A549 (cell line): ENCODE results near the gene DSC2. TPM values are rescaled to one million over a fixed set of nuclear protein-coding genes. Genes with fewer than 3 reads are reported as not detected.
"Not testable (repeated sequence)": the region's sequence is repeated elsewhere in the genome, so short reads cannot be mapped to it uniquely, and the experiment has no call there.

ENCODE experiments used
- ATAC-seq, 2 experiments: fragments of 200-7000 bp in 1 of 2; fragments of >200 bp in 1 of 2; cut with Nextera tagmentation in 1 of 2; cut with Tn5 transposase in 1 of 2; 3 replicates each; pipeline versions ENCODE4 v1.8.0 to v1.9.1; 2018 to 2020; ENCODE audit warnings: mild to moderate bottlenecking in 1 of 2, moderate library complexity in 1 of 2
- CTCF ChIA-PET: fragments of 300-600 bp; sonication (Branson Sonifier 250); formaldehyde crosslinking; extraction: SDS; loops from one replicate; lab custom pipeline; 2021; ENCODE audit warnings: antibody characterized with exemption, inconsistent platforms; lab: Yijun Ruan, JAX
- POLR2A ChIA-PET: fragments of 350-600 bp; formaldehyde crosslinking; extraction: SDS; loops from one replicate; lab custom pipeline; 2021; ENCODE audit warnings: antibody characterized with exemption, inconsistent platforms; lab: Yijun Ruan, JAX
- DNase-seq, 2 experiments: peaks; one replicate each; pipeline versions ENCODE4 v3.0.0 to v3.0.0-alpha.2; 2011 to 2016; ENCODE audit warnings: low read depth in 1 of 2, low spot score in 1 of 2
- FAIRE-seq: peaks from 2 replicates; lab custom pipeline; 2011; peaks lifted over from hg19 to GRCh38; lab: Jason Lieb, UNC
- H3K27ac ChIP-seq, 2 experiments: fragments of >200 bp; sonication (Bioruptor Twin); formaldehyde crosslinking; 3 replicates each; pipeline ENCODE4 v1.5.1; 2016 to 2017
- H3K4me1 ChIP-seq: fragments of >200 bp; sonication (Bioruptor Twin); formaldehyde crosslinking; 3 replicates; pipeline ENCODE4 v1.6.1; 2016
- H3K4me2 ChIP-seq: fragments of >200 bp; sonication (Bioruptor Twin); formaldehyde crosslinking; 3 replicates; pipeline ENCODE4 v1.6.1; 2016
- H3K4me3 ChIP-seq: fragments of >200 bp; sonication (Bioruptor Twin); formaldehyde crosslinking; 3 replicates; pipeline ENCODE4 v1.5.1; 2016
- H3K9me3 ChIP-seq: fragments of >200 bp; sonication (Bioruptor Twin); formaldehyde crosslinking; 3 replicates; pipeline ENCODE4 v1.6.1; 2016
- BHLHE40 ChIP-seq: IDR thresholded peaks from 2 replicates; pipeline ENCODE4 v1.6.1; 2012; ENCODE audit warnings: low read depth, low read length, inconsistent platforms
- CBX2 ChIP-seq: fragments of 200-600 bp; sonication (generic); IDR thresholded peaks from 2 replicates; pipeline ENCODE4 v1.6.1; 2016; ENCODE audit warnings: low read depth, mild to moderate bottlenecking, borderline replicate concordance
- CEBPB ChIP-seq, 2 experiments: fragments of >200 bp in 1 of 2; sonication (Bioruptor Twin) in 1 of 2; formaldehyde crosslinking in 1 of 2; IDR thresholded peaks; 2 replicates each; pipeline ENCODE4 v1.6.1; 2012 to 2016
- CHD2 ChIP-seq: fragments of 150-350 bp; IDR thresholded peaks from 2 replicates; pipeline ENCODE4 v1.6.1; 2014; ENCODE audit warnings: low read length; ENCODE audit not compliant: partially characterized antibody
- EHMT2 ChIP-seq: fragments of 200-600 bp; sonication (generic); IDR thresholded peaks from 2 replicates; pipeline ENCODE4 v1.6.1; 2016; ENCODE audit warnings: antibody characterized with exemption, low read depth, mild to moderate bottlenecking, moderate library complexity
- EP300 ChIP-seq, 2 experiments: fragments of >200 bp; sonication (Bioruptor Twin); formaldehyde crosslinking; IDR thresholded peaks; 2 replicates in 1 of 2; 3 replicates in 1 of 2; pipeline ENCODE4 v1.6.1; 2016 to 2017
- ESRRA ChIP-seq: fragments of 150-350 bp; IDR thresholded peaks from 2 replicates; pipeline ENCODE4 v1.6.1; 2014; ENCODE audit warnings: mild to moderate bottlenecking, low read length, borderline replicate concordance
- FOSL2 ChIP-seq, 2 experiments: fragments of 450-650 bp in 1 of 2; fragments of >200 bp in 1 of 2; sonication (Bioruptor Twin) in 1 of 2; formaldehyde crosslinking; IDR thresholded peaks; 2 replicates each; pipeline versions ENCODE4 v1.5.0 to v1.6.1; 2016 to 2020; ENCODE audit warnings: mild to moderate bottlenecking in 1 of 2, moderate library complexity in 1 of 2
- GATA3 ChIP-seq: IDR thresholded peaks from 2 replicates; pipeline ENCODE4 v1.6.1; 2012; ENCODE audit warnings: borderline replicate concordance
- HDAC2 ChIP-seq: fragments of 200-600 bp; sonication (generic); IDR thresholded peaks from 2 replicates; pipeline ENCODE4 v1.6.1; 2016
- HOXB13 ChIP-seq: fragments of 250-450 bp; sonication (Bioruptor Pico); IDR thresholded peaks from 2 replicates; pipeline ENCODE4 v1.5.0; 2020; ENCODE audit warnings: low read depth, mild to moderate bottlenecking, moderate library complexity
- JUN ChIP-seq, 2 experiments: fragments of >200 bp; sonication (Bioruptor Twin); formaldehyde crosslinking; IDR thresholded peaks; 2 replicates in 1 of 2; 3 replicates in 1 of 2; pipeline ENCODE4 v1.6.1; 2016 to 2017
- JUNB ChIP-seq: fragments of >200 bp; sonication (Bioruptor Twin); formaldehyde crosslinking; IDR thresholded peaks from 2 replicates; pipeline ENCODE4 v1.6.1; 2016
- KDM1A ChIP-seq: fragments of 200-600 bp; sonication (generic); IDR thresholded peaks from 2 replicates; pipeline ENCODE4 v1.6.1; 2016; ENCODE audit warnings: low read depth, mild to moderate bottlenecking
- MAX ChIP-seq: IDR thresholded peaks from 2 replicates; pipeline ENCODE4 v1.6.1; 2012
- MYC ChIP-seq: IDR thresholded peaks from 2 replicates; pipeline ENCODE4 v1.6.1; 2012; ENCODE audit warnings: mild to moderate bottlenecking, inconsistent platforms, low read length, improper control_type of control experiment, borderline replicate concordance
- NPAS2 ChIP-seq: fragments of 250-450 bp; sonication (Bioruptor Pico); IDR thresholded peaks from 2 replicates; pipeline ENCODE4 v1.8.0; 2022; ENCODE audit warnings: mild to moderate bottlenecking, moderate library complexity, borderline replicate concordance
- NR3C1 ChIP-seq: fragments of >200 bp; sonication (Bioruptor Twin); formaldehyde crosslinking; IDR thresholded peaks from 3 replicates; pipeline ENCODE4 v1.6.1; 2017
- PHF8 ChIP-seq: fragments of 200-600 bp; sonication (generic); IDR thresholded peaks from 2 replicates; pipeline ENCODE4 v1.6.1; 2016; ENCODE audit warnings: low read depth, mild to moderate bottlenecking, antibody characterized with exemption, moderate library complexity, borderline replicate concordance
- SMC3 ChIP-seq: fragments of >200 bp; sonication (Bioruptor Twin); formaldehyde crosslinking; IDR thresholded peaks from 3 replicates; pipeline ENCODE4 v1.6.1; 2018; ENCODE audit warnings: inconsistent platforms
- WGBS: methylation state at CpG from one replicate; pipeline ENCODE4 v1.1.6; 2017; ENCODE audit errors: missing lambda C conversion rate; 5-methylcytosine and 5-hydroxymethylcytosine counted together
- polyA plus RNA-seq, 4 experiments: library from polyadenylated mRNA; depleted of rRNA in 3 of 4; stranded (reverse); fragments of >200 nt; fragmentation: RNase III in 1 of 4; extraction: RNeasy Plus Mini Kit Qiagen cat#74134 plus additional on column Dnase treatment in 1 of 4; gene quantifications; 2 replicates in 3 of 4; 3 replicates in 1 of 4; pipeline ENCODE4 v1.2.3, GENCODE V29; 2011 to 2017
- TF ChIP-seq, protein P1 (sequence below): fragments of 250-450 bp; sonication (Bioruptor Pico); IDR thresholded peaks from 2 replicates; pipeline ENCODE4 v1.5.0; 2021; ENCODE audit warnings: mild to moderate bottlenecking, moderate library complexity, borderline replicate concordance
- TF ChIP-seq, protein P2 (sequence below): fragments of >200 bp; sonication (Bioruptor Twin); formaldehyde crosslinking; IDR thresholded peaks from 2 replicates; pipeline ENCODE4 v1.6.1; 2016
- TF ChIP-seq, protein P3 (sequence below): fragments of 150-350 bp; IDR thresholded peaks from 2 replicates; pipeline ENCODE4 v1.6.1; 2014; ENCODE audit warnings: low read depth, mild to moderate bottlenecking, low read length

DSC2 gene
- polyA plus RNA-seq, 2 of the 4 experiments (the other 2 are of a cell fraction): 0.63 to 2.0 TPM

- TF ChIP-seq EP300 (IDR thresholded peaks at IDR 0.05): no peak
These were observed 71.5 kb downstream of the DSC2 start (continued) for GRCh38 chr18:31030574-31031278.

DNA sequence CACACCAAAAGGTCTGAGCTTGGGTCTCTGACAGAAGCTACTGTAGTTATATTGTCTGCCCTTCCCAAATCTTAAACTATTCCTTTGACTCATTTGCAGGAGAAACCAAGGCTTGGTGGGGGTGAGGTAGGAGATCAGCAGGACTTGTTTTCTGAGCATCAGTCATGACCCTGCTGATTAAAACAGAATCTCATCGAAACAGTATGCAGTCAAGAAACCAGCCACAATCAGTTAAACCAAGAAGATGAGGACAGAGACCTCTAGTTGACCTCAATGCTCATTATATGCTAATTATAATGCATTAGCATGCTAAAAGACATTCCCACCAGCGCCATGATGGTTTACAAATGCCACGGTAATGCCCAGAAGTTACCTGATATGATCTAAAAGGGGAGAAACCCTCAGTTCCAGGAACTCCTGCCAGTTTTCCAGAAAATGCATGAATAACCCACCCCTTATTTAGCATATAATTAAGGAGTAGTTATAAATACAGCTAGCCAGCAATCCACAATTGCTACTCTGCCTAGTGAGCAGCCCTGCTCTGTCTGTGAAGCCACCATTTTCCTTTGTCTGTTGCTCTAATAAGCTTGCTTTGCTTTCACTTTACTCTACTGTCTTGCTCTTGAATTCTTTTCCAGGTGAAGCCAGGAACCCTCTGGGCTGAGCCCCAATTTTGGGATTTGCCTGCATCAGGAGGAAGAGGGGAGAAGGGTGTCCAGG, 86.3 kb downstream of the DSC2 start:
- DNase-seq (no peak), FAIRE-seq (no peak), ATAC-seq (no peak)
- peaks cover 8% of the 10 kb centered on the region for H3K4me1 ChIP-seq
- no peak overlapping the region for H3K27ac ChIP-seq
- WGBS: 94% methylated on average over 3 of the region's 3 CpGs
- no peak overlapping the region for H3K4me3 ChIP-seq
- TF ChIP-seq KDM1A: no peak
- TF ChIP-seq ESRRA: no peak
- TF ChIP-seq NR3C1: no peak
- no peak for TF ChIP-seq HOXB13 (CRISPR knock-in tag)
- no peak for TF ChIP-seq PHF8
- TF ChIP-seq FOSL2 (IDR thresholded peaks at IDR 0.05): no peak
- no peak for TF ChIP-seq FOSL2 (CRISPR knock-in tag; IDR thresholded peaks at IDR 0.05)
- no peak for TF ChIP-seq CHD2
- TF ChIP-seq, protein P1, sequence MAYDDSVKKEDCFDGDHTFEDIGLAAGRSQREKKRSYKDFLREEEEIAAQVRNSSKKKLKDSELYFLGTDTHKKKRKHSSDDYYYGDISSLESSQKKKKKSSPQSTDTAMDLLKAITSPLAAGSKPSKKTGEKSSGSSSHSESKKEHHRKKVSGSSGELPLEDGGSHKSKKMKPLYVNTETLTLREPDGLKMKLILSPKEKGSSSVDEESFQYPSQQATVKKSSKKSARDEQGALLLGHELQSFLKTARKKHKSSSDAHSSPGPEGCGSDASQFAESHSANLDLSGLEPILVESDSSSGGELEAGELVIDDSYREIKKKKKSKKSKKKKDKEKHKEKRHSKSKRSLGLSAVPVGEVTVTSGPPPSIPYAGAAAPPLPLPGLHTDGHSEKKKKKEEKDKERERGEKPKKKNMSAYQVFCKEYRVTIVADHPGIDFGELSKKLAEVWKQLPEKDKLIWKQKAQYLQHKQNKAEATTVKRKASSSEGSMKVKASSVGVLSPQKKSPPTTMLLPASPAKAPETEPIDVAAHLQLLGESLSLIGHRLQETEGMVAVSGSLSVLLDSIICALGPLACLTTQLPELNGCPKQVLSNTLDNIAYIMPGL (CRISPR knock-in tag): no peak
- TF ChIP-seq GATA3: no peak
- TF ChIP-seq MYC: no peak
- TF ChIP-seq EHMT2: no peak
- TF ChIP-seq CBX2: no peak
- TF ChIP-seq JUNB: no peak
- no peak for TF ChIP-seq NPAS2 (CRISPR knock-in tag)
- no peak for TF ChIP-seq SMC3
- no peak for TF ChIP-seq BHLHE40
- no peak for TF ChIP-seq HDAC2
- TF ChIP-seq, protein P2, sequence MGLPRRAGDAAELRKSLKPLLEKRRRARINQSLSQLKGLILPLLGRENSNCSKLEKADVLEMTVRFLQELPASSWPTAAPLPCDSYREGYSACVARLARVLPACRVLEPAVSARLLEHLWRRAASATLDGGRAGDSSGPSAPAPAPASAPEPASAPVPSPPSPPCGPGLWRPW: no peak
- TF ChIP-seq, protein P3, sequence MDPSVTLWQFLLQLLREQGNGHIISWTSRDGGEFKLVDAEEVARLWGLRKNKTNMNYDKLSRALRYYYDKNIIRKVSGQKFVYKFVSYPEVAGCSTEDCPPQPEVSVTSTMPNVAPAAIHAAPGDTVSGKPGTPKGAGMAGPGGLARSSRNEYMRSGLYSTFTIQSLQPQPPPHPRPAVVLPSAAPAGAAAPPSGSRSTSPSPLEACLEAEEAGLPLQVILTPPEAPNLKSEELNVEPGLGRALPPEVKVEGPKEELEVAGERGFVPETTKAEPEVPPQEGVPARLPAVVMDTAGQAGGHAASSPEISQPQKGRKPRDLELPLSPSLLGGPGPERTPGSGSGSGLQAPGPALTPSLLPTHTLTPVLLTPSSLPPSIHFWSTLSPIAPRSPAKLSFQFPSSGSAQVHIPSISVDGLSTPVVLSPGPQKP: no peak
- no peaks in the 10 kb centered on the region for H3K9me3 ChIP-seq
- no peak overlapping the region for H3K4me2 ChIP-seq
- ChIA-PET CTCF (no interaction called here), POLR2A (no interaction called here)

DNA sequence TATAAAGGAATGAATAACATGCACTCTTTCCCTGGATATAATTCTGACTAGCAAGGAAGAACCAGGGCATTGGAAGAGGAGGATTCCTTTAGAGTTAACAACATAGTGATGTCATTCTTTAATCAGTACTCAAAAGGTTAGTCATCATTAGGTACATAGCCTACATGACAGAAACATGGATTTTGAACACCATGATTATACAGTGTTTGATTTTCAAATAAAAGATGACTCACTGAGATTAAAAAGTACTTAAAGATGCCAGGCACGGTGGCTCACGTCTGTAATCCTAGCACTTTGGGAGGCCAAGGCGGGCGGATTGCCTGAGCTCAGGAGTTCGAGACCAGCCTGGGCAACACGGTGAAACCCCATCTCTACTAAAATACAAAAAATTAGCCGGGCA, 90.8 kb downstream of the DSC2 start:
- H3K4me3 ChIP-seq, POLR2A ChIA-PET, H3K9me3 ChIP-seq: not testable (repeated sequence)
- DNase-seq (peak; percentile 38 to 89), ATAC-seq (peak; percentile 100), FAIRE-seq (peak; percentile 97)
- peak overlapping the region; percentile 57 for H3K4me2 ChIP-seq
- H3K4me1 ChIP-seq: peaks cover 10% of the 10 kb centered on the region
- WGBS: 1% methylated on average over 6 of the region's 7 CpGs
- H3K27ac ChIP-seq: peak overlapping the region in 1 of 2 experiments; percentile 16; a peak in 1 of 6 replicates
- CTCF ChIA-PET: interaction anchor here (1.4 kb wide), 1 partner anchor 230 kb away, joined by 8 read pairs; no protein-coding TSS in a partner anchor
- TF ChIP-seq JUNB (peak; percentile 92), CEBPB (IDR thresholded peaks at IDR 0.05) (peak in 1 of 2 experiments; percentile 6; a peak in 1 of 4 replicates), GATA3 (peak; percentile 54; the same call in 1 of the 2 replicates), JUN (IDR thresholded peaks at IDR 0.05) (peak; percentile 42 to 44; a peak in 2 of 5 replicates), FOSL2 (IDR thresholded peaks at IDR 0.05) (peak; percentile 85), FOSL2 (CRISPR knock-in tag; IDR thresholded peaks at IDR 0.05) (peak; percentile 98), MAX (0 out of 2 replicates have a peak, but pooled peaks have one; percentile 34)
